Adrenal gland (tissue), 12 donors: Measurements from ENCODE around the gene OR51B5. TPM values are rescaled to one million over a fixed set of nuclear protein-coding genes. Genes with fewer than 3 reads are reported as not detected.
"Not testable (repeated sequence)": the region's sequence is repeated elsewhere in the genome, so short reads cannot be mapped to it uniquely, and the experiment has no call there.

Experiments
- DNase-seq, 7 donors: peaks; one replicate each; pipeline ENCODE4 v3.0.0-alpha.2; 2019 to 2020
- H3K27ac ChIP-seq, 5 donors: fragments of 200-600 bp; sonication (generic) in 4 of 5; 1 replicate in 3 of 5; 2 replicates in 2 of 5; pipeline versions ENCODE4 v1.5.1 to v1.8.0; 2016 to 2020; ENCODE audit warnings: mild to moderate bottlenecking in 1 of 5
- H3K27me3 ChIP-seq: fragments of 200-600 bp; 2 replicates; pipeline ENCODE4 v1.8.0; 2021
- H3K36me3 ChIP-seq, 2 donors: fragments of 200-600 bp; replicated peaks in 1 of 2; 1 replicate in 1 of 2; 2 replicates in 1 of 2; pipeline versions ENCODE4 v1.5.1 to v1.8.0; 2018 to 2022
- H3K4me1 ChIP-seq, 2 donors: fragments of 200-600 bp; replicated peaks in 1 of 2; 1 replicate in 1 of 2; 2 replicates in 1 of 2; pipeline versions ENCODE4 v1.5.1 to v1.8.0; 2018 to 2021
- H3K4me3 ChIP-seq, 4 donors: fragments of 200-600 bp; sonication (generic) in 3 of 4; one replicate each; pipeline ENCODE4 v1.5.1; 2016 to 2018
- H3K9me3 ChIP-seq, 3 donors: fragments of 200-600 bp; sonication (generic) in 1 of 3; replicated peaks in 1 of 3; 1 replicate in 2 of 3; 2 replicates in 1 of 3; pipeline versions ENCODE4 v1.5.1 to v1.8.0; 2016 to 2021
- POLR2A ChIP-seq, 2 donors: fragments of 450-650 bp; IDR thresholded peaks; one replicate each; pipeline ENCODE4 v1.6.1; 2017; ENCODE audit warnings: antibody characterized with exemption in 2 of 2, mild to moderate bottlenecking in 2 of 2, moderate library complexity in 1 of 2
- WGBS, 4 donors: extraction: QIAGEN DNeasy Blood & Tissue Kit in 2 of 4; methylation state at CpG; one replicate each; pipeline versions ENCODE4 v1.1.5 to v1.1.7; 2013 to 2017; 5-methylcytosine and 5-hydroxymethylcytosine counted together
- intact Hi-C, 2 donors: fragments of 100-400 bp; cut with DNase I; formaldehyde crosslinking; loops; one replicate each; pipeline versions ENCODE4 v1.14.1 to v1.15.0; 2022 to 2023
- polyA plus RNA-seq, 3 donors: library from polyadenylated mRNA; stranded (reverse); fragments of 200-250 nt in 2 of 3; fragments of 350-450 nt in 1 of 3; fragmentation: Illumina TruSeq in 1 of 3; extraction: RNeasy Lipid Tissue Mini Kit (QIAGEN cat#74804) in 1 of 3; gene quantifications; one replicate each; pipeline ENCODE4 v1.2.3, GENCODE V29; 2013 to 2014
- total RNA-seq, 9 donors: library from RNA; depleted of rRNA in 4 of 9; stranded (reverse); fragments of >200 nt in 4 of 9; fragments of 120-200 nt in 1 of 9; fragmentation: NEBNext Ultra II Directional in 1 of 9; extraction: Animal tissue kit (Norgen Biotek cat#: 25700) in 1 of 9; gene quantifications; one replicate each; pipeline versions ENCODE4 v1.1.0 to v1.2.4, GENCODE V29; 2013 to 2023
- TF ChIP-seq, protein P1 (sequence below), 6 experiments: fragments of 450-650 bp in 4 of 6; fragments of 200-600 bp in 2 of 6; sonication (generic) in 1 of 6; IDR thresholded peaks; 1 replicate in 5 of 6; 2 replicates in 1 of 6; pipeline versions ENCODE4 v1.5.1 to v1.8.0; 2016 to 2021; ENCODE audit warnings: antibody characterized with exemption in 6 of 6, mild to moderate bottlenecking in 2 of 6, moderate library complexity in 1 of 6
- donor health status: healthy with polysubstance abuse.
- donor health status: Bipolar disorder and iron deficiency.
- donor health status: DM: yes; HTN: yes; CAD: no.
- donor health status: DM: no; HTN: no; CAD: no.
- donor health status: DM: no; HTN: no; CAD: no.
- donor health status: DM: yes; HTN: yes; CAD: no.

The OR51B5 gene
- total and polyA plus RNA-seq, 12 donors = 0.16 to 2.9 (median 0.46) TPM; not detected in 4

DNA sequence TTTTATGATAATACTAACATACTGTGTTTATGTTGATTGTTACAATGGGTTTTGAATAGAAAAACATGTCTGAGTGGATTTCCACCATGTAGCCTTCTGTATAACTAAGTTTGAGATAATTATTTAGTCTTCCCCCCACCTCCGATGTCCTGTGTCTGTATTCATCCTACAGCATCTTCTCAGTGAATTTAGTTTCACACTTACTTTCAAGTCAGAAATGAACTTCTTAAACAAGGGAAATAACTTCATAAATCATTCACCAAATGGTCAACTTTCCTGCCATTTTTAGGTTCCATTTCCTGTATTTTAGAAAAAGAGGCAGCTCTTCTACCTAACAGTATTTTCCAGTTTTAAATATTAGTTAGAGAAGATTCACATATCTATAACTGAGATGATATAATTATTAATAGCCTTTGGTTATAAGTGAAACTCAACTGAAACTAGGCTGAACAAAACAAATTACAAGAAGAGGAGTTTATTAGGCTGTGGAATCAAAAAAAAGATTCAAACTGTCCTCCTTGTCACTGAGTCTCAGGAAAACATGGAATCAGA, 3.5 kb downstream of the OR51B5 start:
- no peaks in the 10 kb centered on the region for H3K27me3 ChIP-seq
- H3K4me1 ChIP-seq = no peaks in the 10 kb centered on the region
- H3K4me3 ChIP-seq = no peak overlapping the region
- intact Hi-C loops = no loop called here
- H3K27ac ChIP-seq = no peak overlapping the region
- WGBS, 4 donors = 79 to 85% (median 82%) methylated on average over 1 of the region's 1 CpG
- H3K9me3 ChIP-seq = no peaks in the 10 kb centered on the region
- TF ChIP-seq, protein P1, sequence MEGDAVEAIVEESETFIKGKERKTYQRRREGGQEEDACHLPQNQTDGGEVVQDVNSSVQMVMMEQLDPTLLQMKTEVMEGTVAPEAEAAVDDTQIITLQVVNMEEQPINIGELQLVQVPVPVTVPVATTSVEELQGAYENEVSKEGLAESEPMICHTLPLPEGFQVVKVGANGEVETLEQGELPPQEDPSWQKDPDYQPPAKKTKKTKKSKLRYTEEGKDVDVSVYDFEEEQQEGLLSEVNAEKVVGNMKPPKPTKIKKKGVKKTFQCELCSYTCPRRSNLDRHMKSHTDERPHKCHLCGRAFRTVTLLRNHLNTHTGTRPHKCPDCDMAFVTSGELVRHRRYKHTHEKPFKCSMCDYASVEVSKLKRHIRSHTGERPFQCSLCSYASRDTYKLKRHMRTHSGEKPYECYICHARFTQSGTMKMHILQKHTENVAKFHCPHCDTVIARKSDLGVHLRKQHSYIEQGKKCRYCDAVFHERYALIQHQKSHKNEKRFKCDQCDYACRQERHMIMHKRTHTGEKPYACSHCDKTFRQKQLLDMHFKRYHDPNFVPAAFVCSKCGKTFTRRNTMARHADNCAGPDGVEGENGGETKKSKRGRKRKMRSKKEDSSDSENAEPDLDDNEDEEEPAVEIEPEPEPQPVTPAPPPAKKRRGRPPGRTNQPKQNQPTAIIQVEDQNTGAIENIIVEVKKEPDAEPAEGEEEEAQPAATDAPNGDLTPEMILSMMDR (IDR thresholded peaks at IDR 0.05) = no peak
- no peak for TF ChIP-seq POLR2A (IDR thresholded peaks at IDR 0.05)
- no peak for DNase-seq
- H3K36me3 ChIP-seq = no peaks in the 10 kb centered on the region

DNA sequence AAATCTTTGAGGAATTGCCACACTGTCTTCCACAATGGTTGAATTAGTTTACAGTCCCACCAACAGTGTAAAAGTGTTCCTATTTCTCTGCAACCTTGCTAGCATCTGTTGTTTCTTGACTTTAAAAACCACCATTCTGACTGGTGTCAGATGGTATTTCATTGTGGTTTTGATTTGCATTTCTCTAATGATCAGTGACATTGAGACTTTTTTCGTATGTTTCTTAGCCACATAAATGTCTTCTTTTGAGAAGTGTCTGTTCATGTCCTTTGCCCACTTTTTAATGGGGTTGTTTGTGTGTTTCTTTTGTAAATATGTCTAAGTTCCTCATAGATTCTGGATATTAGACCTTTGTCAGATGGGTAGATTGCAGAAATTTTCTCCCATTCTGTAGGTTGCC, 6.1 kb downstream of the OR51B5 start:
- intact Hi-C loops, H3K27ac ChIP-seq, H3K36me3 ChIP-seq, H3K27me3 ChIP-seq, H3K4me1 ChIP-seq, H3K9me3 ChIP-seq, DNase-seq, H3K4me3 ChIP-seq: not testable (repeated sequence)
- WGBS, 4 donors = 57 to 84% (median 66%) methylated on average over 1 of the region's 1 CpG

DNA sequence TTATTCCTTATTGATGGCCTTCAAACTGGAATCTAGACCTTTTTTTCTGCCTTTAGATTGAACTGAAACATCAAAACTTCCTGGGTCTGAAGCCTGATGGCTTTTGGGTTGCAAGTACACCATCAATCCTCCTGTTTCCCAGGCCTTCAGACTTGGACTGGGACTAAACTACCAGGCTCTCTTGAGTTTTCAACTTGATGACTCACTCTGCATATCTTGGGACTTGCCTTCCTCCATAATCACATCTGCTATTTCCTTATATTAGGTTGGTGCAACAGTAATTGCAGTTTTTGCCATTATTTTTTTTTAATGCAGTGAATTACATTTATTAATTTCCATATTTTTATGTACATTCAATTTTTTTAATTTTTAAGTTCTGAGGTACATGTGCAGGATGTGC, 7.0 kb downstream of the OR51B5 start:
- H3K9me3 ChIP-seq = no peaks in the 10 kb centered on the region
- no peak for DNase-seq
- no peaks in the 10 kb centered on the region for H3K36me3 ChIP-seq
- no peak overlapping the region for H3K4me3 ChIP-seq
- TF ChIP-seq POLR2A (IDR thresholded peaks at IDR 0.05) = no peak
- TF ChIP-seq, protein P1 (IDR thresholded peaks at IDR 0.05) = no peak
- no peaks in the 10 kb centered on the region for H3K27me3 ChIP-seq
- intact Hi-C loops = no loop called here
- no peaks in the 10 kb centered on the region for H3K4me1 ChIP-seq
- H3K27ac ChIP-seq = no peak overlapping the region

DNA sequence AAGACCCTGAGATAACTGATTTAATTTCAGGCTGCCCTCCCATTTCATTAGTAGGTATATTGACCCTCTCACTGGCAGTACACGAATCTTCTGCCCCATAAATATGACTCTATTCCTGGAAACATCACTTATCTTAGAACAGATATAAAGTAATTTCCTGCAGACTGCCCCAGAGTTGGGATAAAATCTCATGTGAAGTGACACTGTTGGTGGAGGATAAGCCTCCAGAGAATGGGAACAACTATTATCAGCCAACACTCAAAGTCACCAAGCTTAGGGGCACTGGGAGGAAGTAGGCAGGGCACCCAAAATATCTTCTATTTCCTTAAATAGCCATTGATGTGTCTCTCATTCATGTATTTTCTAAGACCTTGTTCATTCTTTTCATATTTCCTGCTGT, 8.2 kb downstream of the OR51B5 start:
- Histone ChIP-seq H3K27me3 (no peaks in the 10 kb centered on the region), H3K9me3 (no peaks in the 10 kb centered on the region), H3K36me3 (no peaks in the 10 kb centered on the region), H3K27ac (no peak overlapping the region), H3K4me3 (no peak overlapping the region), H3K4me1 (no peaks in the 10 kb centered on the region)
- 8 to 39% (median 35%) methylated on average over 1 of the region's 1 CpG for WGBS, 4 donors
- TF ChIP-seq, protein P1 (IDR thresholded peaks at IDR 0.05) = no peak
- TF ChIP-seq POLR2A (IDR thresholded peaks at IDR 0.05) = no peak
- intact Hi-C loops = no loop called here
- no peak for DNase-seq

DNA sequence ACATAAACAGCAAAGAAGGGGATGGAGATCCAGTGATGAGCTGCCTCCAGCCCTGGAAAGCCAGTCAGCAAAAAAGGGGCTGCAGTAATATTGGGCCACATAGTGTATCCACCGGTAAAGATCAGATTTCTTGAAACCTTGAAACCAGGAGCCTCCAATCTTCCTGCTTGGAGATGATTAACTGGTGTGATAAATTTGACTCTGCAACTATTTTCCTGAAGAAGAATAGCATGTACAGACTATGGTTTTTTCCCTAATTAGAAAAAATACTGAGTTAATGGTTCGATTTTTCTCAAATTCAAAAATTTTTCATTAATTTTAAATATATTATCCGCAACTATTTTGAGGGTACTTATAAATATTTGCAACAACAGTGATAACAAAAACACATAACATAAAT, 19.1 kb downstream of the OR51B5 start, which contains the start of gene OR51B2:
OR51B2 (minus strand) TSS at position 101 of the 400 bp plus-strand sequence; CDS start at position 101, 0 bp downstream.
- TF ChIP-seq, protein P1 (IDR thresholded peaks at IDR 0.05) = no peak
- TF ChIP-seq POLR2A (IDR thresholded peaks at IDR 0.05) = no peak
- Histone ChIP-seq H3K36me3 (no peaks in the 10 kb centered on the region), H3K4me3 (no peak within 1 kb of the TSS), H3K9me3 (no peaks in the 10 kb centered on the region), H3K27me3 (no peaks in the 10 kb centered on the region), H3K4me1 (no peaks in the 10 kb centered on the region), H3K27ac (no peak within 1 kb of the TSS)
- WGBS, 4 donors = 57 to 74% (median 70%) methylated on average over 3 of the region's 3 CpGs
- intact Hi-C loops = no loop called here
- DNase-seq = no peak
